Fibroblast of skin of scalp (primary cell): ENCODE measurements around the gene POLR1G.

Experiments used
- DNase-seq: peaks from one replicate; pipeline ENCODE4 v3.0.0-alpha.2; 2013

Gene POLR1G

GRCh38 chr19:45448425-45448756 is 41.9 kb downstream of the POLR1G start:
- no peak for DNase-seq

GRCh38 chr19:45448887-45449299 is 42.4 kb downstream of the POLR1G start:
- DNase-seq, result no peak

- no peak for DNase-seq
These were observed 43.5 kb downstream of the POLR1G start for GRCh38 chr19:45450012-45450333.

- peak; percentile 63 for DNase-seq
These were observed 44.8 kb downstream of the POLR1G start for GRCh38 chr19:45451131-45451849.

DNA sequence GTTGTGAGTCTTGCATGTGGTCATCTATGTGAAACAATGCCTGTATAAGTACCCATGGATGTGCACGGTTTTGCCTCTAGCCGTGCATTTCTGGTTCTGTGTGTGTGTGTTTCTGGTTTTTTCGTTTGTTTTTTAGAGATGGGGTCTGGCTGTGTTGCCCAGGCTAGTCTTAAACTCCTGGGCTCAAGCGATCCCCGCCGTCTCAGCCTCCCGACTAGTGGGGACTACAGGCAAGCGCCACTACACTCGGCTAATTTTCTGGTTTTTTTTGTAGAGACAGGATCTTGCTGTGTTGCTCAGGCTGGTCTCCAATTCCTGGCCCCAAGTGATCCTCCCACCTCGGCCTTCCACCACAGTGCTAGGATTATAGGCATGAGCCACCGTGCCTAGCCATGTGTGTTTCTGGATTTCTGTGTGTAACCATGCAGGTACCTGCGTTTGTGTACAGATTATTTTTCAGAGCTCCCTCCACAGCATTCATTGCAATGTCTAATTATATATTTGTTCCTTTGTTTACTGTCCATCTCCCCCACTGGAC is 45.5 kb downstream of the POLR1G start:
- DNase-seq, result no peak

DNA sequence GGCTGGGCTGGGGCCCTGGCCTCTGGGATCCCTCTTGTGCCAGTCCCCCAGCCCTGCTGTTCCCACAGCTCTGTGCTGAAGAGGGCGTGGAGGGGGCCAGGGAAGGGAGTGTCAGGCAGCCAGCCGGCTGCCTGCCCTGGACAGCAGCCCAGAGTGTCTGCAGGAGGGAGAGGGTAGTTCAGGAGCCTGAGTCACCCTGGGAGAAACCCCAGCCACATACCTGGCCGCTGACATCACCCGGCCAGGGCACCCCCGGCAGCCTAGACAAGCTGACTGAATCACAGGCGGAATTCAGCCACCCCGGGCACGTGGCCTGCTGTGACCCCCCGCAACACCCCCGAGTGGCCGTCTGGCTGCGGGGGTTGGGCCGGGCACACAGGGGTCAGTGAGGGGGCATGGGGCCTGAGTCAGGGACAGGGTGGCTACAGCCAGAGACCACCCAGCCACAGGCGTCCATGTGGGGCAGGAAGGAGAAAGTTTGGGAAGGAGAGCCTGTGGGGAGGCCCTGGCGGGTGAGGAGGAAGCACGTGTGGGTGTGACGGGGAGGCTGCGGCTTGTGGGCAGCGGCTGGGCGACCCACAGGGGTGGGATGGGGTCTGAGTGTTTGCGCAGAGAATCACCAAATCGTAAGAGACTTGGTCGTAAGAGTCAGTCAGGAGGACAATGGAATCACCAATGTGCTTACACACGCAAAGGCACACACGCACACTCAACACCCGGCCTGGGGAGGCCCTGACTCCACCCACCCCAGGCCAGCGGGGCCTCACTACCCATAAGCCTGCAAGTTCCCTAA is 49.5 kb downstream of the POLR1G start:
- DNase-seq, result peak; percentile 99

GRCh38 chr19:45456500-45456815 is 50.0 kb downstream of the POLR1G start:
- no peak for DNase-seq

- no peak for DNase-seq
These were observed 51.3 kb downstream of the POLR1G start for GRCh38 chr19:45457776-45458175.
